Activated naive CD4-positive, alpha-beta T cell treated with anti-CD3 and anti-CD28 coated beads, Interleukin-2, amount 50 U/mL, for 24 hours (primary cell): ENCODE measurements around the gene TUNAR.

Experiments used
- H3K27ac Mint-ChIP-seq: one replicate; pipeline ENCODE4 v1.8.0; 2021; ENCODE audit warnings: mild to moderate bottlenecking, mixed read lengths
- H3K27me3 Mint-ChIP-seq: one replicate; pipeline ENCODE4 v1.8.0; 2021; ENCODE audit warnings: mixed read lengths
- H3K36me3 Mint-ChIP-seq: one replicate; pipeline ENCODE4 v1.8.0; 2021; ENCODE audit warnings: mixed read lengths
- H3K4me1 Mint-ChIP-seq: one replicate; pipeline ENCODE4 v1.8.0; 2021; ENCODE audit warnings: mixed read lengths
- H3K4me3 Mint-ChIP-seq: one replicate; pipeline ENCODE4 v1.8.0; 2021; ENCODE audit warnings: mild to moderate bottlenecking, mixed read lengths
- H3K9me3 Mint-ChIP-seq: one replicate; pipeline ENCODE4 v1.8.0; 2021; ENCODE audit warnings: mixed read lengths

The TUNAR gene

DNA sequence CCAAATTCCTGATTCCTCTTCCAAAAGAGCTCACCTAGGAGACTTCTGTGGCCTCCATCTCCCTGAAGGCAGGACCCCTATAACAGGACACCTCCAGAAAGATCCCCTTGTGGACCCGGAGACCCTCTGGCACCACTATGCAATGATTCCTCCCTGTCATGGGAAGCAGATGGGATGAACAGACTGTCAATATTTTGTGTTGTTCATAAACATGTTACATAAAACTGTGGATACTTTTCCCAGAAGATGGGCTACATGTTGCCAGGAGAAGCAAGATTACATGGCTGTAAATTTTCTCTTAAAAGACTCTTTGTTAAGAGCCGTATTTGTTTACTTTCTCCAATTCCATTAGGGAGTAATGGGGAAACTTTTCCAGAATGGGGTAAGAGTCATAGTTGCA, 52.1 kb downstream of the TUNAR start:
- no peaks in the 10 kb centered on the region for H3K36me3 Mint-ChIP-seq

GRCh38 chr14:95931384-95931783, 54.8 kb downstream of the TUNAR start:
- H3K27ac Mint-ChIP-seq, result no peak overlapping the region
- no peak overlapping the region for H3K4me3 Mint-ChIP-seq
- H3K36me3 Mint-ChIP-seq, result no peaks in the 10 kb centered on the region
- no peaks in the 10 kb centered on the region for H3K9me3 Mint-ChIP-seq
- no peaks in the 10 kb centered on the region for H3K4me1 Mint-ChIP-seq
- H3K27me3 Mint-ChIP-seq, result peaks cover 21% of the 10 kb centered on the region

More for the DNA sequence above, 52.1 kb downstream of the TUNAR start:
- no peak overlapping the region for H3K4me3 Mint-ChIP-seq
- H3K9me3 Mint-ChIP-seq, result no peaks in the 10 kb centered on the region
- no peak overlapping the region for H3K27ac Mint-ChIP-seq
- no peaks in the 10 kb centered on the region for H3K4me1 Mint-ChIP-seq
- peaks cover 25% of the 10 kb centered on the region for H3K27me3 Mint-ChIP-seq

- Mint-ChIP-seq H3K4me1 (no peaks in the 10 kb centered on the region), H3K27ac (no peak overlapping the region), H3K4me3 (no peak overlapping the region), H3K9me3 (peaks cover 7% of the 10 kb centered on the region), H3K27me3 (peaks cover 11% of the 10 kb centered on the region), H3K36me3 (no peaks in the 10 kb centered on the region)
Observed at GRCh38 chr14:95935228-95935822, 58.7 kb downstream of the TUNAR start.

GRCh38 chr14:95936041-95936440, 59.4 kb downstream of the TUNAR start:
- Mint-ChIP-seq H3K36me3 (no peaks in the 10 kb centered on the region), H3K27me3 (peaks cover 11% of the 10 kb centered on the region), H3K27ac (no peak overlapping the region), H3K4me1 (no peaks in the 10 kb centered on the region), H3K9me3 (peaks cover 7% of the 10 kb centered on the region), H3K4me3 (no peak overlapping the region)

DNA sequence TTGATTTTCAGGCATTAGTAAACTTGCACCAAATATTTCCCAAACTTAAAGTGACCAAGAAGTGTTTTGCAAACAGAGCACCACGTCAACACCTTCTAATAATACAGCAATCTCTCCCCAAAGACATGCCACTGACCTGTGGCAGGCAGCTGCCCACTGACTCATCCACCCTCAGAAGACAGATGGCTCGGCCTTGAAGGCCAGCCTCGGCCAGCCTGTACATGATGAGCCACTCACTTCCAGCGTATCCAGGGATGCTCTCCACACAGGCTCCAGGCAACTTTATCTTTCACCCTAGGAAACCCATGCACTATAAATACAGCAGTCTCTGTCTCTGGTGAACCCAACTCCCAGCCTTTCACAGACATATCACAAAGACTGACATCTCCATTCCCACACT, 62.7 kb downstream of the TUNAR start:
- H3K27me3 Mint-ChIP-seq, result peaks cover 6% of the 10 kb centered on the region
- no peaks in the 10 kb centered on the region for H3K4me1 Mint-ChIP-seq
- peaks cover 2% of the 10 kb centered on the region for H3K36me3 Mint-ChIP-seq
- H3K9me3 Mint-ChIP-seq, result peaks cover 7% of the 10 kb centered on the region
- no peak overlapping the region for H3K27ac Mint-ChIP-seq
- no peak overlapping the region for H3K4me3 Mint-ChIP-seq

DNA sequence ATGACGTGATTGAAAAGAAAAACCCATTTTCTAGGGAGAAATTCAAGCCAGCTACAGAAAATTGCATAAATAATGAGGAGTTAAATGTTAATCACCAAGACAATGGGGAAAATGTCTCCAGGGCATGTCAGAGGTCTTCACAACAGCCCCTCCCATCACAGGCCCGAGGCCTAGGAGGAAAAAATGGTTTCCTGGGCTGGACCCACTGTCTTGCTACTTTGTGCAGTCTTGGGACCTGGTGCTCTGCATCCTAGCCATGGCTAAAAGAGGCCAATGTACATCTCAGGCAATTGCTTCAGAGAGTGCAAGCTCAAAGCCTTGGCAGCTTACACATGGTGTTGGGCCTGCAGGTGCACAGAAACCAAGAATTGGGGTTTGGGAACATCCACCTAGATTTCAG, 65.3 kb downstream of the TUNAR start:
- Mint-ChIP-seq H3K9me3 (peaks cover 7% of the 10 kb centered on the region), H3K4me3 (no peak overlapping the region), H3K36me3 (peaks cover 2% of the 10 kb centered on the region), H3K27ac (no peak overlapping the region), H3K4me1 (no peaks in the 10 kb centered on the region), H3K27me3 (peaks cover 14% of the 10 kb centered on the region)

DNA sequence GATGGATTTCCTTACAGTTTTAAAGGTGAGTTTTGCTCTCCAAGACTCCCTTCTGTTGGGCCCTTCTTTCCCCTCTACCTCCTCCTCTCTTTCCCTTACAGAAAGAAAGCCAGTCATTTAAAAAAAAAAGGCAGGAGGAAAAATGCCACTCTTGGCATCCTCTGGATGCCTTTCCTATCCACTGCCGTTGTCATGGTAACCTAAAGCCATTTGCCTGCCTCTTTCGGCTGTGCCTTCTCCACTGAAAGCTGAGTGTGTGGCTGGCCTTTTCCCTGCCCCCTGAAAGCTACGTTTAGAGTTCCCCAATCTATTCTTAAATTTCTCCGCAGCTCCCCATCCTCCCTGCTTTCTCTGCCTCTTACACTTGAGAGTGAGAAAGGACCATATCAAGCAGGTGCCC, 67.1 kb downstream of the TUNAR start:
- H3K27ac Mint-ChIP-seq, result no peak overlapping the region
- no peaks in the 10 kb centered on the region for H3K9me3 Mint-ChIP-seq
- H3K27me3 Mint-ChIP-seq, result peaks cover 20% of the 10 kb centered on the region
- no peak overlapping the region for H3K4me3 Mint-ChIP-seq
- H3K4me1 Mint-ChIP-seq, result no peaks in the 10 kb centered on the region
- peaks cover 2% of the 10 kb centered on the region for H3K36me3 Mint-ChIP-seq

DNA sequence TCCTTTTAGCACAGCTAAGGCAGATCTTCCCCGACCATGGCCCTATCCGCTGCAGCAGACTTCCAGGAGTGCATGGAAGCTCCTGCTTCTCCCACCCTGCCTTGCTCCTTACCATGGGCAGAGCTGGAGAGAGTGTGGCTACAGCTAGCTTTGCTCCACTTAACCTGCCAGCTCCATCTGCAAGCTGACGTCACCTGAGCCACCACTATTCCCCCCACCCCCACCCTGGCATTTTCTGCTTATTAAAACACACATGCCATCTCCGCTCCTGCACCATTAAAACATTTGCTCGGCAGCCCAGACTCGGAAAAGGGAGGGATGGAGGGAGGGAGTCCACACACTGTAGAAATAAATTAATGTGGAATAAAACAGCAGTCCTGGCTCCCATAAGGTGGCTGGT, 67.8 kb downstream of the TUNAR start:
- Mint-ChIP-seq H3K27ac (no peak overlapping the region), H3K4me1 (no peaks in the 10 kb centered on the region), H3K4me3 (no peak overlapping the region), H3K9me3 (no peaks in the 10 kb centered on the region), H3K36me3 (peaks cover 2% of the 10 kb centered on the region), H3K27me3 (peaks cover 20% of the 10 kb centered on the region)

- H3K4me1 Mint-ChIP-seq, result no peaks in the 10 kb centered on the region
Observed at GRCh38 chr14:95946867-95947266, 70.2 kb downstream of the TUNAR start.

GRCh38 chr14:95948558-95948981, 71.9 kb downstream of the TUNAR start:
- no peaks in the 10 kb centered on the region for H3K36me3 Mint-ChIP-seq
- H3K27ac Mint-ChIP-seq, result no peak overlapping the region
- no peak overlapping the region for H3K4me3 Mint-ChIP-seq
- no peaks in the 10 kb centered on the region for H3K9me3 Mint-ChIP-seq
- H3K4me1 Mint-ChIP-seq, result no peaks in the 10 kb centered on the region
- H3K27me3 Mint-ChIP-seq, result peaks cover 31% of the 10 kb centered on the region

More at GRCh38 chr14:95946867-95947266, 70.2 kb downstream of the TUNAR start:
- no peak overlapping the region for H3K4me3 Mint-ChIP-seq
- no peaks in the 10 kb centered on the region for H3K9me3 Mint-ChIP-seq
- peaks cover 2% of the 10 kb centered on the region for H3K36me3 Mint-ChIP-seq
- no peak overlapping the region for H3K27ac Mint-ChIP-seq
- H3K27me3 Mint-ChIP-seq, result peaks cover 29% of the 10 kb centered on the region

GRCh38 chr14:95951359-95951758, 74.7 kb downstream of the TUNAR start:
- Mint-ChIP-seq H3K4me3 (no peak overlapping the region), H3K36me3 (no peaks in the 10 kb centered on the region), H3K27me3 (peaks cover 24% of the 10 kb centered on the region), H3K9me3 (no peaks in the 10 kb centered on the region), H3K27ac (no peak overlapping the region), H3K4me1 (no peaks in the 10 kb centered on the region)

- H3K9me3 Mint-ChIP-seq, result no peaks in the 10 kb centered on the region
- peaks cover 18% of the 10 kb centered on the region for H3K27me3 Mint-ChIP-seq
- no peak overlapping the region for H3K27ac Mint-ChIP-seq
- no peak overlapping the region for H3K4me3 Mint-ChIP-seq
- H3K4me1 Mint-ChIP-seq, result no peaks in the 10 kb centered on the region
- no peaks in the 10 kb centered on the region for H3K36me3 Mint-ChIP-seq
Observed at GRCh38 chr14:95953111-95953724, 76.6 kb downstream of the TUNAR start.

DNA sequence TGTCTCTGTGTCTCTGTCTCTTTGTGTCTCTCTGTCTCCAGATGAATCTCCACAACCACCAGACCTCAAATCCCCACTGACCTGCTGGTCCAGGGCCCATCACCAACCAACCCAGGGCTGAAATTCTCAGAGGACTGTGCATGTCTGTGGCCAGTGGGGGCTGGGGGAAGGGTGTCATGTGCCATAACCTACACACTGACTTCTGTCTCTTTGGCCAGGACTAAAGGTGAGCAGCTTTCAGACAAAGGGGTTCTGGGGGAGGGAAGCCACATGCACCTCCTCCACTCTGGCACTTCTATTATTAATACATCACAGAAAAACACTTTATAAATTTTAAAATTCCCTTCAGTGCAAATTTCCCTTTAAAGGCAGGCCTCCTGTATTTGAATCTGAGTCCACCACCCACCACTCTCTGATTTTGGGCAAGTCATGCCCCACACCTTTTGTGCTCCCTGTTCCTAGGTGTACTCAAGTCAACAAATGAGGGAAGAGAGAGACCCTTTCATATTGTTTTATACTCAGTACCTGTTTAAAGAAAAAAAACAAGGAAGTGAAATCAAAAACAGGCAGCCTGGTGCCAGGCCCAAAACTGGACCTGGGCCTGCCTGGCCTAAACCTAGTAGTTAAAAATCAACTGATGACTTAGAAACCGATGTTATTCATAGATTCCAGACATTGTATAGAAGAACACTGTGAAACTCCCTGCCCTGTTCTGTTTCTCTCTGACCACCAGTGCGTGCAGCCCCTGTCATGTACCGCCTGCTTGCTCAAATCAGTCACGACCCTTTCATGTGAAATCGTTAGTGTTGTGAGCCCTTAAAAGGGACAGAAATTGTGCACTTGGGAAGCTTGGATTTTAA, 80.2 kb downstream of the TUNAR start:
- Mint-ChIP-seq H3K27ac (no peak overlapping the region), H3K4me1 (no peaks in the 10 kb centered on the region), H3K36me3 (no peaks in the 10 kb centered on the region), H3K27me3 (peaks cover 7% of the 10 kb centered on the region), H3K4me3 (no peak overlapping the region), H3K9me3 (no peaks in the 10 kb centered on the region)

- peaks cover 2% of the 10 kb centered on the region for H3K27me3 Mint-ChIP-seq
- H3K9me3 Mint-ChIP-seq, result no peaks in the 10 kb centered on the region
- no peaks in the 10 kb centered on the region for H3K36me3 Mint-ChIP-seq
- H3K27ac Mint-ChIP-seq, result no peak overlapping the region
- no peaks in the 10 kb centered on the region for H3K4me1 Mint-ChIP-seq
- H3K4me3 Mint-ChIP-seq, result no peak overlapping the region
Observed at GRCh38 chr14:95958105-95958504, 81.5 kb downstream of the TUNAR start.

- H3K27ac Mint-ChIP-seq, result no peak overlapping the region
- H3K4me1 Mint-ChIP-seq, result no peaks in the 10 kb centered on the region
- peaks cover 1% of the 10 kb centered on the region for H3K27me3 Mint-ChIP-seq
- no peaks in the 10 kb centered on the region for H3K36me3 Mint-ChIP-seq
- H3K4me3 Mint-ChIP-seq, result no peak overlapping the region
- no peaks in the 10 kb centered on the region for H3K9me3 Mint-ChIP-seq
Observed at GRCh38 chr14:95959317-95959716, 82.7 kb downstream of the TUNAR start.

GRCh38 chr14:95961481-95961880, 84.8 kb downstream of the TUNAR start:
- no peaks in the 10 kb centered on the region for H3K9me3 Mint-ChIP-seq
- H3K4me1 Mint-ChIP-seq, result no peaks in the 10 kb centered on the region
- H3K4me3 Mint-ChIP-seq, result no peak overlapping the region
- no peak overlapping the region for H3K27ac Mint-ChIP-seq
- peaks cover 1% of the 10 kb centered on the region for H3K27me3 Mint-ChIP-seq
- H3K36me3 Mint-ChIP-seq, result no peaks in the 10 kb centered on the region
